ENCODE data around the gene RHBDD1.

DNA sequence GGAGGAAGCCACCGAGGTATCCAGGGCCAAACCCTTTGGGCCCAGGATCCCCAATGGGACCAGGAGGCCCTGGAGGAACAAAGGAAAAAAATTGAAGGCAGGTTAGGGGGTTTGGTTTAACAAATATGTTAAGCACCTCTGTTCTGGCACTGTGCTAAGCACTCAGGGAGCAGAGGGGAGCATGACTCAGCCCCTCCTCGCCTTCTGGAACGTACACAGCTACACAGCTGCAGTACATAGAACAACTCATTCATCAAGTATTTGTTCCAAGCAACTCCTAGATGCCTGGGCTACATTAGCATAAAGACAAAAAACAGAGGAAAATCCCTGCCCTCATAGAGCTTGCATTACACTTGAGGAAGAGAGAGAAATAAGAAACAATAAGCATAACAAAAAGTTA lies 174.6 kb downstream of the RHBDD1 start:
- TF ChIP-seq, protein P1, sequence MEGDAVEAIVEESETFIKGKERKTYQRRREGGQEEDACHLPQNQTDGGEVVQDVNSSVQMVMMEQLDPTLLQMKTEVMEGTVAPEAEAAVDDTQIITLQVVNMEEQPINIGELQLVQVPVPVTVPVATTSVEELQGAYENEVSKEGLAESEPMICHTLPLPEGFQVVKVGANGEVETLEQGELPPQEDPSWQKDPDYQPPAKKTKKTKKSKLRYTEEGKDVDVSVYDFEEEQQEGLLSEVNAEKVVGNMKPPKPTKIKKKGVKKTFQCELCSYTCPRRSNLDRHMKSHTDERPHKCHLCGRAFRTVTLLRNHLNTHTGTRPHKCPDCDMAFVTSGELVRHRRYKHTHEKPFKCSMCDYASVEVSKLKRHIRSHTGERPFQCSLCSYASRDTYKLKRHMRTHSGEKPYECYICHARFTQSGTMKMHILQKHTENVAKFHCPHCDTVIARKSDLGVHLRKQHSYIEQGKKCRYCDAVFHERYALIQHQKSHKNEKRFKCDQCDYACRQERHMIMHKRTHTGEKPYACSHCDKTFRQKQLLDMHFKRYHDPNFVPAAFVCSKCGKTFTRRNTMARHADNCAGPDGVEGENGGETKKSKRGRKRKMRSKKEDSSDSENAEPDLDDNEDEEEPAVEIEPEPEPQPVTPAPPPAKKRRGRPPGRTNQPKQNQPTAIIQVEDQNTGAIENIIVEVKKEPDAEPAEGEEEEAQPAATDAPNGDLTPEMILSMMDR (IDR thresholded peaks at IDR 0.05): no peak
- TF ChIP-seq POLR2A (IDR thresholded peaks at IDR 0.05) (no peak), EP300 (IDR thresholded peaks at IDR 0.05) (no peak)
